ENCODE results near the gene MINDY4. TPM values are rescaled to one million over a fixed set of nuclear protein-coding genes. Genes with fewer than 3 reads are reported as not detected.

MINDY4 gene
- total and polyA plus RNA-seq, 10 of the 15 experiments (the other 5 are each of a cell fraction or from before 2014, with no cell fraction given) = 0.10 to 0.90 (median 0.40) TPM

GRCh38 chr7:30926313-30926712, 155.1 kb downstream of the MINDY4 start:
- ChIA-PET CTCF (no interaction called here), POLR2A (no interaction called here), RAD21 (ENCODE audit: unreplicated experiment) (no interaction called here), SMC1A (ENCODE audit: uncharacterized antibody, unreplicated experiment) (no interaction called here)
- WGBS (ENCODE audit: insufficient coverage, insufficient replicate concordance, low lambda C conversion rate, missing lambda C conversion rate) = 37% methylated on average over 5 of the region's 5 CpGs
- BruUV-seq (replicated peaks) = no TSS peak
- H3K79me2 ChIP-seq (ENCODE audit: control insufficient read depth, insufficient read depth, low read length) = no peaks in the 10 kb centered on the region
- no peak overlapping the region for H3K4me3 ChIP-seq
- TF ChIP-seq, protein P1, sequence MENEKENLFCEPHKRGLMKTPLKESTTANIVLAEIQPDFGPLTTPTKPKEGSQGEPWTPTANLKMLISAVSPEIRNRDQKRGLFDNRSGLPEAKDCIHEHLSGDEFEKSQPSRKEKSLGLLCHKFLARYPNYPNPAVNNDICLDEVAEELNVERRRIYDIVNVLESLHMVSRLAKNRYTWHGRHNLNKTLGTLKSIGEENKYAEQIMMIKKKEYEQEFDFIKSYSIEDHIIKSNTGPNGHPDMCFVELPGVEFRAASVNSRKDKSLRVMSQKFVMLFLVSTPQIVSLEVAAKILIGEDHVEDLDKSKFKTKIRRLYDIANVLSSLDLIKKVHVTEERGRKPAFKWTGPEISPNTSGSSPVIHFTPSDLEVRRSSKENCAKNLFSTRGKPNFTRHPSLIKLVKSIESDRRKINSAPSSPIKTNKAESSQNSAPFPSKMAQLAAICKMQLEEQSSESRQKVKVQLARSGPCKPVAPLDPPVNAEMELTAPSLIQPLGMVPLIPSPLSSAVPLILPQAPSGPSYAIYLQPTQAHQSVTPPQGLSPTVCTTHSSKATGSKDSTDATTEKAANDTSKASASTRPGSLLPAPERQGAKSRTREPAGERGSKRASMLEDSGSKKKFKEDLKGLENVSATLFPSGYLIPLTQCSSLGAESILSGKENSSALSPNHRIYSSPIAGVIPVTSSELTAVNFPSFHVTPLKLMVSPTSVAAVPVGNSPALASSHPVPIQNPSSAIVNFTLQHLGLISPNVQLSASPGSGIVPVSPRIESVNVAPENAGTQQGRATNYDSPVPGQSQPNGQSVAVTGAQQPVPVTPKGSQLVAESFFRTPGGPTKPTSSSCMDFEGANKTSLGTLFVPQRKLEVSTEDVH (IDR thresholded peaks at IDR 0.05; ENCODE audit: low read depth, partially characterized antibody) = no peak
- TF ChIP-seq SREBF1 (IDR thresholded peaks at IDR 0.05; ENCODE audit: low read length) = no peak
- no peak overlapping the region for H2AFZ ChIP-seq (ENCODE audit: control insufficient read depth, low read depth, low read length)
- H3K4me1 ChIP-seq (ENCODE audit: control insufficient read depth, insufficient read depth, low read length) = no peaks in the 10 kb centered on the region
- H3K9me3 ChIP-seq (replicated peaks; ENCODE audit: control insufficient read depth, insufficient read depth, low read length) = no peaks in the 10 kb centered on the region; the same call in 2 of the 3 replicates
- no peak overlapping the region for H3K4me2 ChIP-seq (ENCODE audit: control insufficient read depth, insufficient read depth)
- ATAC-seq (no peak), FAIRE-seq (no peak), DNase-seq (ENCODE audit: low read depth, low spot score) (no peak)
- in situ Hi-C loops (cut with MboI) (no loop called here), intact Hi-C loops (cut with micrococcal nuclease; ENCODE audit: unreplicated experiment) (no loop called here)
- H4K20me1 ChIP-seq (ENCODE audit: control insufficient read depth, insufficient read depth) = no peaks in the 10 kb centered on the region
- no peaks in the 10 kb centered on the region; a peak in 1 of 4 replicates for H3K27me3 ChIP-seq (replicated peaks in 1 of 2; ENCODE audit: control insufficient read depth in 2 of 2, insufficient read depth in 2 of 2, low read length in 1 of 2)
- H3K36me3 ChIP-seq (ENCODE audit: control insufficient read depth in 2 of 2, insufficient read depth in 2 of 2, low read length in 1 of 2) = no peaks in the 10 kb centered on the region
- H3K9ac ChIP-seq (ENCODE audit: control insufficient read depth, insufficient read depth, low read length) = no peak overlapping the region
- no peak overlapping the region for H3K27ac ChIP-seq (ENCODE audit: control insufficient read depth, insufficient read depth)

DNA sequence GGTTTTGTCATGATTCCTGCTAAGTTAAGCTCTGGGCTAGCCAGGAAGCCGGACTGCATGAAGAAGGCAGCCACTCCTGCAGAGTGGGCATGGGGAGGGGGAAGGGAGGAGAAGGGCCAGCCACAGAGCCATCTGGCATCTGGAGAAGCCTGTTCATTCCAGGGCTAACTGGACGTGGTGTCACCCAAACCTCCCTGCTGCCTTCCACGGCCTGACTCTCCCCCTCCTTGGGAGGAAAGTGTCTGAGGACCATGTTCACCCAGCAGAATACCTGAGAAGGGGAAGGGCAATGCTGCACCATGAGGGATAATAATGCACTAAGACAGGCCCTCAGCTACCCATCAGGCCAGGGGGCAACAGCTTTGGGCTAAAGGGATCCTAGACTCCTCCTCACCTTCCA, 155.8 kb downstream of the MINDY4 start:
- ChIA-PET RAD21 (ENCODE audit: unreplicated experiment) (no interaction called here), POLR2A (no interaction called here), CTCF (no interaction called here), SMC1A (ENCODE audit: uncharacterized antibody, unreplicated experiment) (no interaction called here)
- no peak overlapping the region for H2AFZ ChIP-seq (ENCODE audit: control insufficient read depth, low read depth, low read length)
- H3K4me1 ChIP-seq (ENCODE audit: control insufficient read depth, insufficient read depth, low read length) = no peaks in the 10 kb centered on the region
- H3K27me3 ChIP-seq (replicated peaks in 1 of 2; ENCODE audit: control insufficient read depth in 2 of 2, insufficient read depth in 2 of 2, low read length in 1 of 2) = no peaks in the 10 kb centered on the region; a peak in 1 of 4 replicates
- intact Hi-C loops (cut with micrococcal nuclease; ENCODE audit: unreplicated experiment) (no loop called here), in situ Hi-C loops (cut with MboI) (no loop called here)
- H3K4me2 ChIP-seq (ENCODE audit: control insufficient read depth, insufficient read depth) = no peak overlapping the region
- H3K36me3 ChIP-seq (ENCODE audit: control insufficient read depth in 2 of 2, insufficient read depth in 2 of 2, low read length in 1 of 2) = no peaks in the 10 kb centered on the region
- DNase-seq (ENCODE audit: low read depth, low spot score) (no peak), FAIRE-seq (no peak), ATAC-seq (no peak)
- H3K9me3 ChIP-seq (replicated peaks; ENCODE audit: control insufficient read depth, insufficient read depth, low read length) = no peaks in the 10 kb centered on the region; the same call in 2 of the 3 replicates
- H4K20me1 ChIP-seq (ENCODE audit: control insufficient read depth, insufficient read depth) = no peaks in the 10 kb centered on the region
- no peaks in the 10 kb centered on the region for H3K79me2 ChIP-seq (ENCODE audit: control insufficient read depth, insufficient read depth, low read length)
- no peak overlapping the region for H3K27ac ChIP-seq (ENCODE audit: control insufficient read depth, insufficient read depth)
- H3K4me3 ChIP-seq = no peak overlapping the region
- BruUV-seq (replicated peaks) = no TSS peak
- WGBS (ENCODE audit: insufficient coverage, insufficient replicate concordance, low lambda C conversion rate, missing lambda C conversion rate) = 0% methylated on average over 2 of the region's 3 CpGs
- no peak overlapping the region for H3K9ac ChIP-seq (ENCODE audit: control insufficient read depth, insufficient read depth, low read length)
- no peak for TF ChIP-seq NR2C2 (IDR thresholded peaks at IDR 0.05; ENCODE audit: borderline replicate concordance, control insufficient read depth, insufficient read length, low read depth)
- no peak for TF ChIP-seq ZNF622 (IDR thresholded peaks at IDR 0.05)
- TF ChIP-seq, protein P2, sequence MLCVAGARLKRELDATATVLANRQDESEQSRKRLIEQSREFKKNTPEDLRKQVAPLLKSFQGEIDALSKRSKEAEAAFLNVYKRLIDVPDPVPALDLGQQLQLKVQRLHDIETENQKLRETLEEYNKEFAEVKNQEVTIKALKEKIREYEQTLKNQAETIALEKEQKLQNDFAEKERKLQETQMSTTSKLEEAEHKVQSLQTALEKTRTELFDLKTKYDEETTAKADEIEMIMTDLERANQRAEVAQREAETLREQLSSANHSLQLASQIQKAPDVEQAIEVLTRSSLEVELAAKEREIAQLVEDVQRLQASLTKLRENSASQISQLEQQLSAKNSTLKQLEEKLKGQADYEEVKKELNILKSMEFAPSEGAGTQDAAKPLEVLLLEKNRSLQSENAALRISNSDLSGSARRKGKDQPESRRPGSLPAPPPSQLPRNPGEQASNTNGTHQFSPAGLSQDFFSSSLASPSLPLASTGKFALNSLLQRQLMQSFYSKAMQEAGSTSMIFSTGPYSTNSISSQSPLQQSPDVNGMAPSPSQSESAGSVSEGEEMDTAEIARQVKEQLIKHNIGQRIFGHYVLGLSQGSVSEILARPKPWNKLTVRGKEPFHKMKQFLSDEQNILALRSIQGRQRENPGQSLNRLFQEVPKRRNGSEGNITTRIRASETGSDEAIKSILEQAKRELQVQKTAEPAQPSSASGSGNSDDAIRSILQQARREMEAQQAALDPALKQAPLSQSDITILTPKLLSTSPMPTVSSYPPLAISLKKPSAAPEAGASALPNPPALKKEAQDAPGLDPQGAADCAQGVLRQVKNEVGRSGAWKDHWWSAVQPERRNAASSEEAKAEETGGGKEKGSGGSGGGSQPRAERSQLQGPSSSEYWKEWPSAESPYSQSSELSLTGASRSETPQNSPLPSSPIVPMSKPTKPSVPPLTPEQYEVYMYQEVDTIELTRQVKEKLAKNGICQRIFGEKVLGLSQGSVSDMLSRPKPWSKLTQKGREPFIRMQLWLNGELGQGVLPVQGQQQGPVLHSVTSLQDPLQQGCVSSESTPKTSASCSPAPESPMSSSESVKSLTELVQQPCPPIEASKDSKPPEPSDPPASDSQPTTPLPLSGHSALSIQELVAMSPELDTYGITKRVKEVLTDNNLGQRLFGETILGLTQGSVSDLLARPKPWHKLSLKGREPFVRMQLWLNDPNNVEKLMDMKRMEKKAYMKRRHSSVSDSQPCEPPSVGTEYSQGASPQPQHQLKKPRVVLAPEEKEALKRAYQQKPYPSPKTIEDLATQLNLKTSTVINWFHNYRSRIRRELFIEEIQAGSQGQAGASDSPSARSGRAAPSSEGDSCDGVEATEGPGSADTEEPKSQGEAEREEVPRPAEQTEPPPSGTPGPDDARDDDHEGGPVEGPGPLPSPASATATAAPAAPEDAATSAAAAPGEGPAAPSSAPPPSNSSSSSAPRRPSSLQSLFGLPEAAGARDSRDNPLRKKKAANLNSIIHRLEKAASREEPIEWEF (IDR thresholded peaks at IDR 0.05; ENCODE audit: insufficient replicate concordance, low read depth, low read length) = no peak
- no peak for TF ChIP-seq KDM1A (IDR thresholded peaks at IDR 0.05; ENCODE audit: borderline replicate concordance)
- TF ChIP-seq, protein P3, sequence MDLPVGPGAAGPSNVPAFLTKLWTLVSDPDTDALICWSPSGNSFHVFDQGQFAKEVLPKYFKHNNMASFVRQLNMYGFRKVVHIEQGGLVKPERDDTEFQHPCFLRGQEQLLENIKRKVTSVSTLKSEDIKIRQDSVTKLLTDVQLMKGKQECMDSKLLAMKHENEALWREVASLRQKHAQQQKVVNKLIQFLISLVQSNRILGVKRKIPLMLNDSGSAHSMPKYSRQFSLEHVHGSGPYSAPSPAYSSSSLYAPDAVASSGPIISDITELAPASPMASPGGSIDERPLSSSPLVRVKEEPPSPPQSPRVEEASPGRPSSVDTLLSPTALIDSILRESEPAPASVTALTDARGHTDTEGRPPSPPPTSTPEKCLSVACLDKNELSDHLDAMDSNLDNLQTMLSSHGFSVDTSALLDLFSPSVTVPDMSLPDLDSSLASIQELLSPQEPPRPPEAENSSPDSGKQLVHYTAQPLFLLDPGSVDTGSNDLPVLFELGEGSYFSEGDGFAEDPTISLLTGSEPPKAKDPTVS (IDR thresholded peaks at IDR 0.05; ENCODE audit: low read depth, low read length) = no peak
